Measurements from ENCODE around the gene MACO1.
"Not testable (repeated sequence)": the region's sequence is repeated elsewhere in the genome, so short reads cannot be mapped to it uniquely, and the experiment has no call there.

DNA sequence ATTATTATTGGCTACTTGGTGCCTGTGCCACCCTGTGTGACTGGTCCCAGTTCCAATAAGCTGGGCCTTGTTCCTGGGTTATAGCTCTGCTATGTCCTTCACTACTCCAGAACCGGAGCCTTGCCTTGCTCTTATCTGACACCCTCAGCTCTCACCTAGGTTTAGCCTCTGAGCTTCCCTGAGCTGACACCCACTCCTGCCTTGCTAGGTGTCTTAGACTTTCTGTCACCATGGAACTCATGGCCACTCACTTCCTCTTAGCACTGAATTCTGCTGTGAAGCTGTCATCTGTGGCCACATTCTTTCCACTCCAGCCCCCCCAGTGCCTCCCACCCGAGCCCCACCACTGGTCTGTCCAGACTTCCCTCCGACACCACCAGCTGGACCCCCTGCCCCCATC, 41.0 kb upstream of the MACO1 start:
- TF ChIP-seq, protein P1, sequence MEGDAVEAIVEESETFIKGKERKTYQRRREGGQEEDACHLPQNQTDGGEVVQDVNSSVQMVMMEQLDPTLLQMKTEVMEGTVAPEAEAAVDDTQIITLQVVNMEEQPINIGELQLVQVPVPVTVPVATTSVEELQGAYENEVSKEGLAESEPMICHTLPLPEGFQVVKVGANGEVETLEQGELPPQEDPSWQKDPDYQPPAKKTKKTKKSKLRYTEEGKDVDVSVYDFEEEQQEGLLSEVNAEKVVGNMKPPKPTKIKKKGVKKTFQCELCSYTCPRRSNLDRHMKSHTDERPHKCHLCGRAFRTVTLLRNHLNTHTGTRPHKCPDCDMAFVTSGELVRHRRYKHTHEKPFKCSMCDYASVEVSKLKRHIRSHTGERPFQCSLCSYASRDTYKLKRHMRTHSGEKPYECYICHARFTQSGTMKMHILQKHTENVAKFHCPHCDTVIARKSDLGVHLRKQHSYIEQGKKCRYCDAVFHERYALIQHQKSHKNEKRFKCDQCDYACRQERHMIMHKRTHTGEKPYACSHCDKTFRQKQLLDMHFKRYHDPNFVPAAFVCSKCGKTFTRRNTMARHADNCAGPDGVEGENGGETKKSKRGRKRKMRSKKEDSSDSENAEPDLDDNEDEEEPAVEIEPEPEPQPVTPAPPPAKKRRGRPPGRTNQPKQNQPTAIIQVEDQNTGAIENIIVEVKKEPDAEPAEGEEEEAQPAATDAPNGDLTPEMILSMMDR (IDR thresholded peaks at IDR 0.05 in 8 of 11, conservative IDR thresholded peaks at IDR 0.05 in 3 of 11), result not testable (repeated sequence)
- TF ChIP-seq POLR2A, POLR2AphosphoS5 (IDR thresholded peaks at IDR 0.05): not testable (repeated sequence)
